Fibroblast of pulmonary artery (primary cell): Measurements from ENCODE around the gene NBAS.

Experiments
- DNase-seq: peaks from one replicate; pipeline ENCODE4 v3.0.0-alpha.2; 2010; ENCODE audit warnings: low read depth
- H3K4me3 ChIP-seq: replicated peaks from 2 replicates; pipeline ENCODE4 v1.5.1; 2011; ENCODE audit warnings: low read depth, mild to moderate bottlenecking, control low read depth, low read length, moderate library complexity
- CTCF ChIP-seq: IDR thresholded peaks from 2 replicates; pipeline ENCODE4 v1.5.1; 2011; ENCODE audit warnings: mild to moderate bottlenecking, control low read depth, low read length, inconsistent platforms; ENCODE audit errors: missing control alignments

Gene NBAS

GRCh38 chr2:15238028-15238427, 323.1 kb downstream of the NBAS start:
- no peak overlapping the region for H3K4me3 ChIP-seq
- DNase-seq = no peak
- no peak for TF ChIP-seq CTCF

- DNase-seq = no peak
- TF ChIP-seq CTCF = no peak
- H3K4me3 ChIP-seq = no peak overlapping the region
Measured at GRCh38 chr2:15230599-15231192, 330.4 kb downstream of the NBAS start.

- no peak for TF ChIP-seq CTCF
- H3K4me3 ChIP-seq = no peak overlapping the region
- no peak for DNase-seq
Measured at GRCh38 chr2:15226661-15227060, 334.5 kb downstream of the NBAS start.

GRCh38 chr2:15225131-15225530, 336.0 kb downstream of the NBAS start:
- no peak for DNase-seq
- TF ChIP-seq CTCF = no peak

GRCh38 chr2:15224641-15225040, 336.5 kb downstream of the NBAS start:
- DNase-seq = no peak
- no peak overlapping the region for H3K4me3 ChIP-seq
- no peak for TF ChIP-seq CTCF

More at GRCh38 chr2:15225131-15225530, 336.0 kb downstream of the NBAS start:
- no peak overlapping the region for H3K4me3 ChIP-seq

- H3K4me3 ChIP-seq = no peak overlapping the region
- TF ChIP-seq CTCF = no peak
- peak; percentile 96 for DNase-seq
Measured at GRCh38 chr2:15223887-15224286, 337.2 kb downstream of the NBAS start.

- peak; percentile 21 for DNase-seq
- TF ChIP-seq CTCF = no peak
- H3K4me3 ChIP-seq = no peak overlapping the region
Measured at GRCh38 chr2:15222856-15223255, 338.3 kb downstream of the NBAS start.
